IMR-90 (cell line): Measurements from ENCODE around the gene CIAO2B. TPM values are rescaled to one million over a fixed set of nuclear protein-coding genes. Genes with fewer than 3 reads are reported as not detected.

Source experiments
- ATAC-seq: fragments of 200-7000 bp; cut with Tn5 transposase; 2 replicates; pipeline ENCODE4 v1.9.1; 2020; ENCODE audit warnings: low read depth, mild to moderate bottlenecking, moderate library complexity
- BruUV-seq: library from RNA; stranded (reverse); fragments of 400-500 nt; replicated peaks from 2 replicates; lab custom pipeline; 2021; lab: Mats Ljungman, UMichigan
- CTCF ChIA-PET: fragments of 300-600 bp; formaldehyde crosslinking; extraction: SDS; loops from one replicate; lab custom pipeline; 2021; ENCODE audit warnings: antibody characterized with exemption; lab: Yijun Ruan, JAX
- POLR2A ChIA-PET: fragments of 300-600 bp; sonication (Branson Sonifier 250); formaldehyde crosslinking; loops from one replicate; lab custom pipeline; 2022; ENCODE audit warnings: antibody characterized with exemption; ENCODE audit not compliant: unreplicated experiment; lab: Charles Lee
- DNase-seq: peaks from one replicate; pipeline ENCODE4 v3.0.0; 2013
- H2AFZ ChIP-seq: replicated peaks from 2 replicates; pipeline ENCODE3; 2013; ENCODE audit warnings: low read length, mild to moderate bottlenecking; ENCODE audit not compliant: poor library complexity
- H2AK5ac ChIP-seq: 2 replicates; pipeline ENCODE4 v1.6.1; 2013; ENCODE audit warnings: low read depth, low read length, inconsistent platforms
- H2AK9ac ChIP-seq: replicated peaks from 2 replicates; pipeline ENCODE3; 2013; ENCODE audit warnings: mild to moderate bottlenecking, low read depth, low read length, moderate library complexity; ENCODE audit not compliant: poor library complexity
- H2BK120ac ChIP-seq: 2 replicates; pipeline ENCODE4 v1.6.1; 2013; ENCODE audit warnings: low read depth, low read length, inconsistent platforms
- H2BK15ac ChIP-seq: 3 replicates; pipeline ENCODE4 v1.6.1; 2013; ENCODE audit warnings: low read depth, low read length, inconsistent platforms
- H2BK20ac ChIP-seq: 2 replicates; pipeline ENCODE4 v1.6.1; 2013; ENCODE audit warnings: low read depth, mild to moderate bottlenecking, inconsistent platforms, low read length, moderate library complexity
- H2BK5ac ChIP-seq: 2 replicates; pipeline ENCODE4 v1.6.1; 2013; ENCODE audit warnings: mild to moderate bottlenecking, low read depth, low read length, inconsistent platforms; ENCODE audit not compliant: poor library complexity, severe bottlenecking
- H3K14ac ChIP-seq: replicated peaks from 2 replicates; pipeline ENCODE4 v1.6.1; 2013; ENCODE audit warnings: low read depth, low read length, inconsistent platforms
- H3K18ac ChIP-seq: 2 replicates; pipeline ENCODE4 v1.6.1; 2013; ENCODE audit warnings: low read depth, low read length, control low read depth
- H3K23ac ChIP-seq: 2 replicates; pipeline ENCODE4 v1.6.1; 2013; ENCODE audit warnings: low read depth, low read length, inconsistent platforms
- H3K27ac ChIP-seq: 2 replicates; pipeline ENCODE4 v1.5.1; 2013; ENCODE audit warnings: mild to moderate bottlenecking, control low read depth, low read length; ENCODE audit not compliant: insufficient read depth
- H3K27me3 ChIP-seq: 2 replicates; pipeline ENCODE4 v1.6.1; 2013; ENCODE audit warnings: low read length; ENCODE audit not compliant: control insufficient read depth, insufficient read depth
- H3K36me3 ChIP-seq: 2 replicates; pipeline ENCODE4 v1.6.1; 2013; ENCODE audit warnings: low read length, mixed read lengths; ENCODE audit not compliant: control insufficient read depth, insufficient read depth
- H3K4ac ChIP-seq: 2 replicates; pipeline ENCODE4 v1.6.1; 2013; ENCODE audit warnings: low read depth, low read length, inconsistent platforms
- H3K4me1 ChIP-seq: 2 replicates; pipeline ENCODE4 v1.6.1; 2013; ENCODE audit warnings: low read length, mixed read lengths; ENCODE audit not compliant: control insufficient read depth, insufficient read depth
- H3K4me2 ChIP-seq: 2 replicates; pipeline ENCODE4 v1.6.1; 2013; ENCODE audit warnings: low read depth, mild to moderate bottlenecking, control low read depth, low read length, moderate library complexity
- H3K4me3 ChIP-seq: 2 replicates; pipeline ENCODE4 v1.5.1; 2013; ENCODE audit warnings: low read depth, mild to moderate bottlenecking, control low read depth, low read length, moderate library complexity; ENCODE audit not compliant: insufficient read depth
- H3K56ac ChIP-seq: 2 replicates; pipeline ENCODE4 v1.6.1; 2013; ENCODE audit warnings: low read length, inconsistent platforms; ENCODE audit not compliant: insufficient read depth; ENCODE audit errors: extremely low read depth
- H3K79me1 ChIP-seq, 2 experiments: 2 replicates each; pipeline ENCODE4 v1.6.1; 2013; ENCODE audit warnings: low read length in 2 of 2, inconsistent platforms in 1 of 2, low read depth in 1 of 2
- H3K9ac ChIP-seq: 2 replicates; pipeline ENCODE4 v1.6.1; 2013; ENCODE audit warnings: low read depth, low read length, control low read depth
- H3K9me1 ChIP-seq: 2 replicates; pipeline ENCODE4 v1.6.1; 2013; ENCODE audit warnings: low read length, inconsistent platforms; ENCODE audit not compliant: insufficient read depth
- H3K9me3 ChIP-seq: 2 replicates; pipeline ENCODE4 v1.6.1; 2013; ENCODE audit warnings: low read length; ENCODE audit not compliant: control insufficient read depth, insufficient read depth
- H4K20me1 ChIP-seq: 2 replicates; pipeline ENCODE4 v1.6.1; 2013; ENCODE audit warnings: low read length, inconsistent platforms; ENCODE audit not compliant: insufficient read depth
- H4K5ac ChIP-seq: 2 replicates; pipeline ENCODE4 v1.6.1; 2013; ENCODE audit warnings: mild to moderate bottlenecking, low read depth, low read length, control low read depth
- H4K8ac ChIP-seq, 2 experiments: 2 replicates each; pipeline ENCODE4 v1.6.1; 2013; ENCODE audit warnings: low read depth in 2 of 2, low read length in 2 of 2, control low read depth in 1 of 2, inconsistent platforms in 1 of 2
- H4K91ac ChIP-seq: 2 replicates; pipeline ENCODE4 v1.6.1; 2013; ENCODE audit warnings: low read depth, low read length, inconsistent platforms; ENCODE audit not compliant: insufficient read depth
- BHLHE40 ChIP-seq: fragments of 150-350 bp; IDR thresholded peaks from 2 replicates; pipeline ENCODE4 v1.6.1; 2016; ENCODE audit warnings: mild to moderate bottlenecking, low read depth, low read length
- CEBPB ChIP-seq: IDR thresholded peaks from 2 replicates; pipeline ENCODE4 v1.6.1; 2012; ENCODE audit warnings: low read depth, low read length, improper control_type of control experiment
- CHD1 ChIP-seq: IDR thresholded peaks from 2 replicates; pipeline ENCODE4 v1.6.1; 2012; ENCODE audit warnings: low read depth, low read length, improper control_type of control experiment
- CTCF ChIP-seq: conservative IDR thresholded peaks from 2 replicates; pipeline ENCODE4 v1.5.1; 2012; ENCODE audit warnings: mild to moderate bottlenecking, low read depth, low read length, improper control_type of control experiment
- ELK1 ChIP-seq: fragments of 150-350 bp; IDR thresholded peaks from 2 replicates; pipeline ENCODE4 v1.6.1; 2016; ENCODE audit warnings: low read depth, mild to moderate bottlenecking, low read length, moderate library complexity, borderline replicate concordance
- FOS ChIP-seq: fragments of 150-350 bp; IDR thresholded peaks from 2 replicates; pipeline ENCODE4 v1.6.1; 2016; ENCODE audit warnings: low read depth, low read length
- MAFK ChIP-seq: IDR thresholded peaks from 2 replicates; pipeline ENCODE4 v1.6.1; 2012; ENCODE audit warnings: low read depth, low read length, improper control_type of control experiment
- MAZ ChIP-seq: IDR thresholded peaks from 2 replicates; pipeline ENCODE4 v1.6.1; 2012; ENCODE audit warnings: low read depth, mild to moderate bottlenecking, low read length, improper control_type of control experiment, moderate library complexity, borderline replicate concordance
- MXI1 ChIP-seq: IDR thresholded peaks from 2 replicates; pipeline ENCODE4 v1.6.1; 2012; ENCODE audit warnings: low read depth, mild to moderate bottlenecking, low read length, moderate library complexity, borderline replicate concordance
- NFE2L2 ChIP-seq: fragments of 150-350 bp; IDR thresholded peaks from 2 replicates; pipeline ENCODE4 v1.6.1; 2016; ENCODE audit warnings: low read depth, mild to moderate bottlenecking, low read length
- POLR2A ChIP-seq: IDR thresholded peaks from 2 replicates; pipeline ENCODE4 v1.6.1; 2012; ENCODE audit warnings: mild to moderate bottlenecking, low read depth, low read length
- RAD21 ChIP-seq: IDR thresholded peaks from 2 replicates; pipeline ENCODE4 v1.6.1; 2012; ENCODE audit warnings: low read length, improper control_type of control experiment
- RCOR1 ChIP-seq: IDR thresholded peaks from 2 replicates; pipeline ENCODE4 v1.6.1; 2012; ENCODE audit warnings: mild to moderate bottlenecking, low read length, improper control_type of control experiment; ENCODE audit not compliant: insufficient replicate concordance
- RFX5 ChIP-seq: IDR thresholded peaks from 2 replicates; pipeline ENCODE4 v1.8.0; 2012; ENCODE audit warnings: low read depth, mild to moderate bottlenecking, low read length, moderate library complexity
- SMC3 ChIP-seq: fragments of 150-350 bp; IDR thresholded peaks from 2 replicates; pipeline ENCODE4 v1.6.1; 2016; ENCODE audit warnings: low read depth, mild to moderate bottlenecking, antibody characterized with exemption, low read length, moderate library complexity
- WGBS, 2 experiments: methylation state at CpG; one replicate each; pipeline versions ENCODE4 v1.1.5 to v1.1.7; 2013; ENCODE audit warnings: missing lambda C conversion rate in 2 of 2; ENCODE audit not compliant: insufficient read length in 1 of 2; ENCODE audit errors: extremely low coverage in 2 of 2; 5-methylcytosine and 5-hydroxymethylcytosine counted together
- dilution Hi-C: fragments of 300-500 bp; cut with HindIII; formaldehyde crosslinking; loops from one replicate; pipeline ENCODE4 v1.14.3; 2018; ENCODE audit warnings: low sequenced_read_pairs; ENCODE audit not compliant: unreplicated experiment
- in situ Hi-C: fragments of 300-500 bp; cut with MboI; formaldehyde crosslinking; loops from 3 replicates; pipeline ENCODE4 v1.14.3; 2019; ENCODE audit warnings: low sequenced_read_pairs, inconsistent platforms, mixed read lengths
- intact Hi-C: fragments of 100-400 bp; cut with micrococcal nuclease; formaldehyde crosslinking; loops from 2 replicates; pipeline ENCODE4 v1.10.0; 2022
- polyA plus RNA-seq, 3 experiments: library from polyadenylated mRNA; depleted of rRNA; stranded (reverse); fragments of >200 nt; gene quantifications; 2 replicates each; pipeline ENCODE4 v1.2.3, GENCODE V29; 2012; ENCODE audit warnings: low replicate concordance in 1 of 3
- total RNA-seq: library from RNA; depleted of rRNA; stranded (reverse); fragments of >200 nt; gene quantifications from 2 replicates; pipeline ENCODE4 v1.2.3, GENCODE V29; 2012
- TF ChIP-seq, protein P1 (sequence below): fragments of 150-350 bp; IDR thresholded peaks from 2 replicates; pipeline ENCODE4 v1.6.1; 2017; ENCODE audit warnings: mild to moderate bottlenecking, antibody characterized with exemption, low read length, low read depth

The CIAO2B gene
- total and polyA plus RNA-seq, 2 of the 4 experiments (the other 2 are of a cell fraction): 148 to 234 TPM

GRCh38 chr16:66917741-66918140 lies 16.5 kb downstream of the CIAO2B start:
- H3K9me1 ChIP-seq: no peaks in the 10 kb centered on the region
- H4K20me1 ChIP-seq: no peaks in the 10 kb centered on the region
- no peak overlapping the region for H3K4me3 ChIP-seq
- no peak overlapping the region for H2BK20ac ChIP-seq
- H2AK9ac ChIP-seq: peak overlapping the region; percentile 82
- TF ChIP-seq SMC3 (no peak), MAZ (no peak), POLR2A (no peak), RAD21 (no peak), RFX5 (no peak), FOS (no peak), CTCF (no peak), MXI1 (no peak), BHLHE40 (no peak), MAFK (no peak), CHD1 (no peak), RCOR1 (no peak), ELK1 (no peak), NFE2L2 (no peak), CEBPB (no peak)
- TF ChIP-seq, protein P1, sequence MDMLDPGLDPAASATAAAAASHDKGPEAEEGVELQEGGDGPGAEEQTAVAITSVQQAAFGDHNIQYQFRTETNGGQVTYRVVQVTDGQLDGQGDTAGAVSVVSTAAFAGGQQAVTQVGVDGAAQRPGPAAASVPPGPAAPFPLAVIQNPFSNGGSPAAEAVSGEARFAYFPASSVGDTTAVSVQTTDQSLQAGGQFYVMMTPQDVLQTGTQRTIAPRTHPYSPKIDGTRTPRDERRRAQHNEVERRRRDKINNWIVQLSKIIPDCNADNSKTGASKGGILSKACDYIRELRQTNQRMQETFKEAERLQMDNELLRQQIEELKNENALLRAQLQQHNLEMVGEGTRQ: no peak
- no peak overlapping the region for H3K18ac ChIP-seq
- H3K9me3 ChIP-seq: no peaks in the 10 kb centered on the region
- in situ Hi-C loops: no loop called here
- H3K4me2 ChIP-seq: no peak overlapping the region
- no peak overlapping the region for H3K14ac ChIP-seq
- intact Hi-C loops: no loop called here
- H3K27ac ChIP-seq: no peak overlapping the region
- peaks cover 43% of the 10 kb centered on the region for H3K27me3 ChIP-seq
- no peak for DNase-seq
- H2AFZ ChIP-seq: no peak overlapping the region
- no peak overlapping the region for H3K4ac ChIP-seq
- no peak overlapping the region for H3K23ac ChIP-seq
- dilution Hi-C loops: no loop called here
- H2AK5ac ChIP-seq: peak overlapping the region; percentile 7; the same call in 1 of the 2 replicates
- ATAC-seq: no peak
- H4K5ac ChIP-seq: no peak overlapping the region
- BruUV-seq: no TSS peak
- no peaks in the 10 kb centered on the region for H3K4me1 ChIP-seq
- no peak overlapping the region for H3K56ac ChIP-seq
- H2BK120ac ChIP-seq: no peak overlapping the region
- WGBS, 2 experiments: no CpG with 5 or more reads among the region's 9 CpGs
- H4K91ac ChIP-seq: no peak overlapping the region
- H3K9ac ChIP-seq: no peak overlapping the region
- no peaks in the 10 kb centered on the region for H3K36me3 ChIP-seq
- no peak overlapping the region for H2BK15ac ChIP-seq
- H3K79me1 ChIP-seq: no peaks in the 10 kb centered on the region
- no peak overlapping the region for H4K8ac ChIP-seq
- CTCF ChIA-PET: interaction anchor here (1.4 kb wide), 1 partner anchor 8 kb away, joined by 4 read pairs; no protein-coding TSS in a partner anchor
- H2BK5ac ChIP-seq: no peak overlapping the region
- POLR2A ChIA-PET: no interaction called here
